Liver (tissue), 9 donors: Measurements from ENCODE around the gene ISM1. TPM values are rescaled to one million over a fixed set of nuclear protein-coding genes. Genes with fewer than 3 reads are reported as not detected.

Experiments
- DNase-seq: peaks from one replicate; pipeline ENCODE4 v3.0.0-alpha.2; 2017; ENCODE audit warnings: low spot score
- H3K27ac ChIP-seq, 2 donors: one replicate each; pipeline ENCODE4 v1.7.0; 2013; ENCODE audit warnings: inconsistent platforms in 2 of 2, low read length in 2 of 2, control low read depth in 1 of 2, low read depth in 1 of 2, mild to moderate bottlenecking in 1 of 2
- H3K27me3 ChIP-seq, 4 donors: one replicate each; pipeline versions ENCODE4 v1.6.1 to v1.7.0; 2013; ENCODE audit warnings: low read length in 3 of 4, inconsistent platforms in 1 of 4, mild to moderate bottlenecking in 1 of 4, moderate library complexity in 1 of 4; ENCODE audit not compliant: control insufficient read depth in 4 of 4, insufficient read depth in 4 of 4
- H3K36me3 ChIP-seq, 4 donors: one replicate each; pipeline versions ENCODE4 v1.6.1 to v1.7.0; 2013; ENCODE audit warnings: low read length in 3 of 4, mild to moderate bottlenecking in 3 of 4, low read depth in 1 of 4, moderate library complexity in 1 of 4; ENCODE audit not compliant: control insufficient read depth in 4 of 4, insufficient read depth in 3 of 4
- H3K4me1 ChIP-seq, 4 donors: one replicate each; pipeline versions ENCODE4 v1.6.1 to v1.7.0; 2013; ENCODE audit warnings: low read length in 3 of 4, mild to moderate bottlenecking in 3 of 4, moderate library complexity in 1 of 4; ENCODE audit not compliant: control insufficient read depth in 4 of 4, insufficient read depth in 4 of 4
- H3K4me3 ChIP-seq, 3 donors: one replicate each; pipeline versions ENCODE4 v1.6.1 to v1.7.0; 2013; ENCODE audit warnings: low read length in 3 of 3, control low read depth in 1 of 3, low read depth in 1 of 3, mild to moderate bottlenecking in 1 of 3
- H3K9ac ChIP-seq, 2 donors: one replicate each; pipeline ENCODE4 v1.7.0; 2013; ENCODE audit warnings: low read length in 2 of 2, mild to moderate bottlenecking in 2 of 2, moderate library complexity in 2 of 2, control low read depth in 1 of 2, low read depth in 1 of 2
- H3K9me3 ChIP-seq, 4 donors: one replicate each; pipeline versions ENCODE4 v1.6.1 to v1.7.0; 2013; ENCODE audit warnings: low read length in 3 of 4; ENCODE audit not compliant: control insufficient read depth in 4 of 4
- ATF3 ChIP-seq: IDR thresholded peaks from 2 replicates; pipeline ENCODE4 v1.6.1; 2016; ENCODE audit warnings: antibody characterized with exemption
- CTCF ChIP-seq: fragments of 150-350 bp; IDR thresholded peaks from 2 replicates; pipeline ENCODE4 v1.5.1; 2017; ENCODE audit warnings: improper control_type of control experiment, low read depth, low read length; ENCODE audit not compliant: missing input control
- EGR1 ChIP-seq, 2 donors: IDR thresholded peaks; 2 replicates each; pipeline ENCODE4 v1.6.1; 2016 to 2018; ENCODE audit warnings: antibody characterized with exemption in 2 of 2, low read depth in 2 of 2
- FOXA1 ChIP-seq: IDR thresholded peaks from 2 replicates; pipeline ENCODE4 v1.6.1; 2016; ENCODE audit warnings: antibody characterized with exemption
- FOXA2 ChIP-seq: IDR thresholded peaks from 2 replicates; pipeline ENCODE4 v1.6.1; 2016; ENCODE audit warnings: antibody characterized with exemption
- GABPA ChIP-seq, 2 donors: IDR thresholded peaks in 1 of 2; conservative IDR thresholded peaks in 1 of 2; 2 replicates each; pipeline ENCODE4 v1.6.1; 2016; ENCODE audit warnings: antibody characterized with exemption in 2 of 2, mild to moderate bottlenecking in 1 of 2, moderate library complexity in 1 of 2
- HNF4A ChIP-seq, 2 donors: conservative IDR thresholded peaks; 2 replicates each; pipeline ENCODE4 v1.6.1; 2016; ENCODE audit warnings: antibody characterized with exemption in 2 of 2, mild to moderate bottlenecking in 2 of 2
- HNF4G ChIP-seq: IDR thresholded peaks from 2 replicates; pipeline ENCODE4 v1.6.1; 2016; ENCODE audit warnings: antibody characterized with exemption
- JUND ChIP-seq, 2 donors: IDR thresholded peaks; 2 replicates each; pipeline ENCODE4 v1.6.1; 2016; ENCODE audit warnings: antibody characterized with exemption in 2 of 2
- MAX ChIP-seq: IDR thresholded peaks from 2 replicates; pipeline ENCODE4 v1.6.1; 2016; ENCODE audit warnings: antibody characterized with exemption
- NR2F2 ChIP-seq: IDR thresholded peaks from 2 replicates; pipeline ENCODE4 v1.6.1; 2016; ENCODE audit warnings: antibody characterized with exemption
- RAD21 ChIP-seq, 2 donors: IDR thresholded peaks; 2 replicates each; pipeline ENCODE4 v1.6.1; 2016; ENCODE audit warnings: antibody characterized with exemption in 2 of 2, mild to moderate bottlenecking in 2 of 2
- REST ChIP-seq: IDR thresholded peaks from 2 replicates; pipeline ENCODE4 v1.6.1; 2016; ENCODE audit warnings: antibody characterized with exemption, mild to moderate bottlenecking
- RXRA ChIP-seq, 2 donors: IDR thresholded peaks; 2 replicates each; pipeline ENCODE4 v1.6.1; 2017 to 2018; ENCODE audit warnings: antibody characterized with exemption in 2 of 2, mild to moderate bottlenecking in 1 of 2
- SP1 ChIP-seq: IDR thresholded peaks from 2 replicates; pipeline ENCODE4 v1.6.1; 2018; ENCODE audit warnings: antibody characterized with exemption, mild to moderate bottlenecking
- TAF1 ChIP-seq: conservative IDR thresholded peaks from 2 replicates; pipeline ENCODE4 v1.6.1; 2016; ENCODE audit warnings: antibody characterized with exemption, mild to moderate bottlenecking
- YY1 ChIP-seq: IDR thresholded peaks from 2 replicates; pipeline ENCODE4 v1.6.1; 2016; ENCODE audit warnings: antibody characterized with exemption, mild to moderate bottlenecking
- ZBTB33 ChIP-seq: IDR thresholded peaks from 2 replicates; pipeline ENCODE4 v1.6.1; 2016; ENCODE audit warnings: antibody characterized with exemption
- WGBS: extraction: QIAGEN DNeasy Blood & Tissue Kit; methylation state at CpG from one replicate; pipeline ENCODE4 v1.1.7; 2013; 5-methylcytosine and 5-hydroxymethylcytosine counted together
- polyA plus RNA-seq, 2 donors: library from polyadenylated mRNA; stranded (reverse) in 1 of 2; unstranded in 1 of 2; fragments of 200-250 nt in 1 of 2; fragments of >200 nt in 1 of 2; fragmentation: Nextera tagmentation in 1 of 2; extraction: Ambion mirVana in 1 of 2; gene quantifications; one replicate each; pipeline versions ENCODE4 v1.2.1 to v1.2.3, GENCODE V29; 2013 to 2015
- total RNA-seq, 2 donors: library from RNA; depleted of rRNA; stranded (reverse); fragments of >200 nt; gene quantifications; one replicate each; pipeline ENCODE4 v1.2.3, GENCODE V29; 2014
- donor health status: healthy.
- donor health status: healthy.
- donor health status: healthy.
- donor health status: healthy.
- donor health status: healthy.

The ISM1 gene
- total and polyA plus RNA-seq, 4 donors: 0.82 to 6.4 (median 1.2) TPM; not detected in 1

- H3K27me3 ChIP-seq: no peaks in the 10 kb centered on the region
- TF ChIP-seq YY1 (no peak), FOXA1 (no peak), FOXA2 (no peak), EGR1 (IDR thresholded peaks at IDR 0.05; ENCODE audit: low read depth in 2 of 2) (no peak), ZBTB33 (no peak), CTCF (no peak), GABPA (IDR thresholded peaks at IDR 0.05 in 1 of 2, conservative IDR thresholded peaks at IDR 0.05 in 1 of 2) (no peak), NR2F2 (no peak), RAD21 (IDR thresholded peaks at IDR 0.05) (no peak), MAX (no peak), ATF3 (no peak), REST (no peak), RXRA (IDR thresholded peaks at IDR 0.05) (no peak), SP1 (no peak), TAF1 (no peak), HNF4G (no peak), HNF4A (conservative IDR thresholded peaks at IDR 0.05) (no peak), JUND (IDR thresholded peaks at IDR 0.05) (no peak)
- H3K9me3 ChIP-seq: peaks cover 0 to 5% (median 1%) of the 10 kb centered on the region in 4 donors
- H3K36me3 ChIP-seq: no peaks in the 10 kb centered on the region
- no peak for DNase-seq
- WGBS: 86% methylated on average over 7 of the region's 7 CpGs
- no peak overlapping the region for H3K9ac ChIP-seq
- H3K4me3 ChIP-seq: no peak overlapping the region
- no peak overlapping the region for H3K27ac ChIP-seq
- no peaks in the 10 kb centered on the region for H3K4me1 ChIP-seq
Measured at GRCh38 chr20:13321416-13321815, 100.3 kb downstream of the ISM1 start.
